Measurements from ENCODE around the gene TRIM28.

GRCh38 chr19:58513213-58513693, 30.6 kb upstream of the TRIM28 start:
- TF ChIP-seq SIN3A (IDR thresholded peaks at IDR 0.05; ENCODE audit: borderline replicate concordance, insufficient read depth, low read length) (no peak), TAF1 (IDR thresholded peaks at IDR 0.05; ENCODE audit: borderline replicate concordance, insufficient read depth, low read length) (no peak)

Measured in PFSK-1 (cell line).